SK-N-MC (cell line): ENCODE data around the gene SPATA31A5.
"Not testable (repeated sequence)": the region's sequence is repeated elsewhere in the genome, so short reads cannot be mapped to it uniquely, and the experiment has no call there.

ENCODE experiments used
- DNase-seq: peaks from one replicate; pipeline ENCODE4 v3.0.0-alpha.2; 2011; ENCODE audit warnings: low read depth, low spot score
- H3K27ac ChIP-seq: fragments of 200-600 bp; sonication (generic); 2 replicates; pipeline ENCODE4 v1.5.1; 2016; ENCODE audit warnings: mixed run types
- H3K36me3 ChIP-seq: fragments of 200-600 bp; sonication (generic); 2 replicates; pipeline ENCODE4 v1.6.1; 2017; ENCODE audit warnings: antibody characterized with exemption, low read length, mixed read lengths; ENCODE audit not compliant: insufficient read depth
- H3K4me3 ChIP-seq: fragments of 200-600 bp; sonication (generic); 2 replicates; pipeline ENCODE4 v1.5.1; 2016
- H3K9ac ChIP-seq: fragments of 200-600 bp; sonication (generic); 2 replicates; pipeline ENCODE4 v1.8.0; 2017; ENCODE audit warnings: mixed run types, mixed read lengths; ENCODE audit not compliant: insufficient read length
- H3K9me3 ChIP-seq: fragments of 200-600 bp; sonication (generic); 2 replicates; pipeline ENCODE4 v1.6.1; 2017; ENCODE audit warnings: low read depth, mild to moderate bottlenecking, antibody characterized with exemption, low read length, moderate library complexity, mixed read lengths

SPATA31A5 gene

GRCh38 chr9:60914107-60914506 lies at the start of gene SPATA31A5:
TSS of gene SPATA31A5 (plus strand) at chr9:60914407. CDS start at chr9:60914436, 29 bp downstream.
- H3K9me3 ChIP-seq, H3K9ac ChIP-seq, H3K36me3 ChIP-seq, DNase-seq, H3K4me3 ChIP-seq, H3K27ac ChIP-seq: not testable (repeated sequence)

- not testable (repeated sequence) for H3K9ac ChIP-seq, H3K27ac ChIP-seq, H3K9me3 ChIP-seq, H3K36me3 ChIP-seq, H3K4me3 ChIP-seq, DNase-seq
Observed at GRCh38 chr9:60962990-60963350, 48.8 kb downstream of the SPATA31A5 start.

GRCh38 chr9:60966382-60966781 lies 52.2 kb downstream of the SPATA31A5 start:
- H3K9me3 ChIP-seq, H3K4me3 ChIP-seq, DNase-seq, H3K36me3 ChIP-seq, H3K9ac ChIP-seq, H3K27ac ChIP-seq: not testable (repeated sequence)
